K562 (cell line): ENCODE measurements around the gene KLK14. TPM values are rescaled to one million over a fixed set of nuclear protein-coding genes. Genes with fewer than 3 reads are reported as not detected.

Source experiments
- ARID3A ChIP-seq: IDR thresholded peaks from 2 replicates; pipeline ENCODE4 v1.6.1; 2012; ENCODE audit warnings: low read depth, low read length, improper control_type of control experiment, borderline replicate concordance
- FOS ChIP-seq: IDR thresholded peaks from 3 replicates; pipeline ENCODE4 v1.6.1; 2011; ENCODE audit not compliant: insufficient read length; ENCODE audit errors: extremely low read depth
- HDAC6 ChIP-seq: IDR thresholded peaks from 2 replicates; pipeline ENCODE4 v1.6.1; 2012; ENCODE audit warnings: low read depth, mild to moderate bottlenecking, control low read depth, inconsistent platforms, low read length, moderate library complexity
- HDAC8 ChIP-seq: fragments of 450-650 bp; IDR thresholded peaks from 2 replicates; pipeline ENCODE4 v1.6.1; 2016; ENCODE audit warnings: mild to moderate bottlenecking, missing genetic modification characterization, moderate library complexity, missing compliant biosample characterization
- MEF2D ChIP-seq: conservative IDR thresholded peaks from 2 replicates; pipeline ENCODE4 v1.6.1; 2016; ENCODE audit warnings: low read depth, missing genetic modification characterization, missing compliant biosample characterization
- NCOR1 ChIP-seq: fragments of 450-650 bp; IDR thresholded peaks from 2 replicates; pipeline ENCODE4 v1.6.1; 2016; ENCODE audit warnings: mild to moderate bottlenecking, moderate library complexity
- PKNOX1 ChIP-seq: fragments of 450-650 bp; IDR thresholded peaks from 2 replicates; pipeline ENCODE4 v1.6.1; 2016
- RFX5 ChIP-seq: IDR thresholded peaks from 2 replicates; pipeline ENCODE4 v1.6.1; 2011; ENCODE audit warnings: low read depth, mild to moderate bottlenecking, improper control_type of control experiment, low read length
- THRA ChIP-seq: fragments of 450-650 bp; IDR thresholded peaks from 2 replicates; pipeline ENCODE4 v1.6.1; 2017; ENCODE audit warnings: mild to moderate bottlenecking, moderate library complexity
- ZBTB40 ChIP-seq, 2 experiments: fragments of 450-650 bp in 1 of 2; sonication (generic) in 1 of 2; formaldehyde crosslinking in 1 of 2; IDR thresholded peaks; 2 replicates each; pipeline versions ENCODE4 v1.7.1 to v1.9.0; 2016 to 2022; ENCODE audit warnings: inconsistent platforms in 1 of 2, mild to moderate bottlenecking in 1 of 2, missing genetic modification reagents in 1 of 2
- ZFX ChIP-seq: sonication (generic); formaldehyde crosslinking; IDR thresholded peaks from 2 replicates; pipeline ENCODE4 v1.8.0; 2022; ENCODE audit warnings: mild to moderate bottlenecking, missing genetic modification reagents, moderate library complexity
- ZNF124 ChIP-seq: sonication (generic); formaldehyde crosslinking; IDR thresholded peaks from 2 replicates; pipeline ENCODE4 v1.8.1; 2022; ENCODE audit warnings: missing genetic modification reagents
- ZNF316 ChIP-seq: fragments of 450-650 bp; IDR thresholded peaks from 2 replicates; pipeline ENCODE4 v1.6.1; 2016
- ZNF408 ChIP-seq: fragments of 250-450 bp; sonication (Bioruptor Pico); IDR thresholded peaks from 2 replicates; pipeline ENCODE4 v1.4.0; 2020; ENCODE audit warnings: low read depth, mild to moderate bottlenecking, moderate library complexity
- polyA plus RNA-seq, 8 experiments: library from polyadenylated mRNA; depleted of rRNA in 4 of 8; stranded (reverse) in 5 of 8; unstranded in 3 of 8; fragments of >200 nt; fragmentation: Nextera tagmentation in 2 of 8; fragmentation: Illumina TruSeq in 1 of 8; extraction: Ambion mirVana in 2 of 8; extraction: Trizol in 1 of 8; gene quantifications; 2 replicates each; pipeline versions ENCODE4 v1.2.1 to v1.2.3, GENCODE V29; 2011 to 2014; ENCODE audit warnings: inconsistent platforms in 1 of 8, missing spikeins in 1 of 8
- total RNA-seq, 7 experiments: library from RNA; depleted of rRNA in 6 of 7; stranded (reverse); fragments of >200 nt in 6 of 7; fragmentation: Illumina TruSeq in 2 of 7; extraction: Trizol in 2 of 7; gene quantifications; 2 replicates each; pipeline versions ENCODE4 v1.2.1 to v1.2.3, GENCODE V29; 2011 to 2021; ENCODE audit warnings: low replicate concordance in 1 of 7

KLK14 gene
- total and polyA plus RNA-seq, 9 of the 15 experiments (the other 6 are each of a cell fraction or from before 2014, with no cell fraction given), result not detected

- no peak for TF ChIP-seq ARID3A
- peak; percentile 13; the same call in 1 of the 2 replicates for TF ChIP-seq ZBTB40 (IDR thresholded peaks at IDR 0.05)
- TF ChIP-seq ZBTB40 (CRISPR knock-in tag; IDR thresholded peaks at IDR 0.05), result no peak
- TF ChIP-seq HDAC8 (tag), result no peak
- TF ChIP-seq FOS, result no peak
- no peak for TF ChIP-seq ZFX (CRISPR knock-in tag)
- TF ChIP-seq THRA, result no peak
- TF ChIP-seq ZNF316, result peak; percentile 54
- no peak for TF ChIP-seq HDAC6
- no peak for TF ChIP-seq ZNF408
- peak; percentile 3; the same call in 1 of the 2 replicates for TF ChIP-seq PKNOX1
- TF ChIP-seq RFX5, result no peak
- TF ChIP-seq NCOR1, result no peak
- no peak for TF ChIP-seq ZNF124 (CRISPR knock-in tag)
- no peak for TF ChIP-seq MEF2D (tag)
These were observed 17.3 kb downstream of the KLK14 start (continued) for GRCh38 chr19:51065221-51065960.
